Gastroesophageal sphincter (tissue), 4 donors: Measurements from ENCODE around the gene MCAM. TPM values are rescaled to one million over a fixed set of nuclear protein-coding genes. Genes with fewer than 3 reads are reported as not detected.
A peak's percentile ranks its signal among the peaks of the same experiment; 100 is the strongest.

Experiments used
- ATAC-seq: fragments of 150-250 bp; one replicate; pipeline ENCODE4 v1.9.1; 2016; ENCODE audit warnings: mild to moderate bottlenecking, moderate library complexity
- H3K27ac ChIP-seq, 4 donors: fragments of 200-600 bp; sonication (generic) in 3 of 4; 1 replicate in 3 of 4; 2 replicates in 1 of 4; pipeline ENCODE4 v1.5.1; 2016 to 2019
- H3K27me3 ChIP-seq: fragments of 200-600 bp; sonication (generic); one replicate; pipeline ENCODE4 v1.5.1; 2019
- H3K36me3 ChIP-seq, 2 donors: fragments of 200-600 bp; sonication (generic); one replicate each; pipeline ENCODE4 v1.5.1; 2019; ENCODE audit warnings: control low read depth in 1 of 2
- H3K4me1 ChIP-seq, 3 donors: fragments of 200-600 bp; sonication (generic); 1 replicate in 2 of 3; 2 replicates in 1 of 3; pipeline ENCODE4 v1.5.1; 2016 to 2019; ENCODE audit warnings: control low read depth in 2 of 3
- H3K4me3 ChIP-seq, 2 donors: fragments of 200-600 bp; sonication (generic); one replicate each; pipeline ENCODE4 v1.5.1; 2019; ENCODE audit warnings: mild to moderate bottlenecking in 1 of 2, moderate library complexity in 1 of 2
- H3K9me3 ChIP-seq, 3 donors: fragments of 200-600 bp; sonication (generic); one replicate each; pipeline ENCODE4 v1.5.1; 2017 to 2019; ENCODE audit warnings: control low read depth in 2 of 3
- CTCF ChIP-seq, 4 experiments: fragments of 200-600 bp in 2 of 4; fragments of 450-650 bp in 2 of 4; sonication (generic) in 1 of 4; IDR thresholded peaks; one replicate each; pipeline ENCODE4 v1.5.1; 2017 to 2019; ENCODE audit warnings: antibody characterized with exemption in 4 of 4, mild to moderate bottlenecking in 2 of 4, moderate library complexity in 2 of 4
- EP300 ChIP-seq: sonication (generic); formaldehyde crosslinking; IDR thresholded peaks from one replicate; pipeline ENCODE4 v1.6.1; 2017; ENCODE audit warnings: antibody characterized with exemption, mild to moderate bottlenecking
- POLR2A ChIP-seq, 2 donors: fragments of 450-650 bp; IDR thresholded peaks; one replicate each; pipeline ENCODE4 v1.6.1; 2017; ENCODE audit warnings: antibody characterized with exemption in 2 of 2, mild to moderate bottlenecking in 2 of 2, moderate library complexity in 1 of 2
- POLR2AphosphoS5 ChIP-seq: sonication (generic); formaldehyde crosslinking; IDR thresholded peaks from one replicate; pipeline ENCODE4 v1.6.1; 2017; ENCODE audit warnings: antibody characterized with exemption
- WGBS, 2 donors: methylation state at CpG; one replicate each; pipeline ENCODE4 v1.1.5; 2018; ENCODE audit warnings: low coverage in 1 of 2; 5-methylcytosine and 5-hydroxymethylcytosine counted together
- total RNA-seq, 4 donors: library from RNA; depleted of rRNA; stranded (reverse); fragments of >200 nt; gene quantifications; one replicate each; pipeline ENCODE4 v1.1.0, GENCODE V29; 2016

Gene MCAM
- total RNA-seq, 4 donors from 2014 or later, result 702 to 1,904 (median 1,177) TPM

- Histone ChIP-seq H3K27ac (peak overlapping the region; percentile 83 to 97 (median 95)), H3K27me3 (no peaks in the 10 kb centered on the region), H3K4me1 (peaks cover 14 to 88% (median 53%) of the 10 kb centered on the region in 3 donors), H3K36me3 (peaks cover 0 to 18% of the 10 kb centered on the region in 2 donors), H3K9me3 (no peaks in the 10 kb centered on the region), H3K4me3 (peak overlapping the region; percentile 50 to 71)
- WGBS, 2 donors, result 18 to 64% methylated on average over 2 to 3 of the region's 44 CpGs
- no peak for ATAC-seq
- TF ChIP-seq CTCF (IDR thresholded peaks at IDR 0.05) (no peak), POLR2AphosphoS5 (no peak), EP300 (no peak), POLR2A (IDR thresholded peaks at IDR 0.05) (no peak)
These were observed 46.3 kb upstream of the MCAM start for GRCh38 chr11:119363081-119363850.

- no peak for TF ChIP-seq CTCF (IDR thresholded peaks at IDR 0.05)
- no peak for TF ChIP-seq POLR2A (IDR thresholded peaks at IDR 0.05)
- TF ChIP-seq POLR2AphosphoS5, result no peak
- TF ChIP-seq EP300, result no peak
- no peaks in the 10 kb centered on the region for H3K27me3 ChIP-seq
- ATAC-seq, result no peak
- peak overlapping the region; percentile 83 to 97 (median 95) for H3K27ac ChIP-seq
- H3K36me3 ChIP-seq, result peaks cover 0 to 24% of the 10 kb centered on the region in 2 donors
- peaks cover 8 to 82% (median 48%) of the 10 kb centered on the region in 3 donors for H3K4me1 ChIP-seq
- H3K9me3 ChIP-seq, result no peaks in the 10 kb centered on the region
- H3K4me3 ChIP-seq, result peak overlapping the region in 1 of 2 donors; percentile 71
- WGBS, 2 donors, result 70 to 90% methylated on average over 1 to 2 of the region's 5 CpGs
These were observed 45.8 kb upstream of the MCAM start for GRCh38 chr11:119362741-119363080.

GRCh38 chr11:119361941-119362725 is 45.2 kb upstream of the MCAM start:
- 41 to 68% methylated on average over 8 to 11 of the region's 11 CpGs for WGBS, 2 donors
- peak overlapping the region in 1 of 2 donors; percentile 71 for H3K4me3 ChIP-seq
- H3K36me3 ChIP-seq, result peaks cover 0 to 30% of the 10 kb centered on the region in 2 donors
- peak overlapping the region; percentile 83 to 97 (median 95) for H3K27ac ChIP-seq
- no peaks in the 10 kb centered on the region for H3K27me3 ChIP-seq
- TF ChIP-seq POLR2AphosphoS5, result peak; percentile 60
- no peak for TF ChIP-seq CTCF (IDR thresholded peaks at IDR 0.05)
- TF ChIP-seq EP300, result no peak
- no peak for TF ChIP-seq POLR2A (IDR thresholded peaks at IDR 0.05)
- no peaks in the 10 kb centered on the region for H3K9me3 ChIP-seq
- peaks cover 3 to 81% (median 42%) of the 10 kb centered on the region in 3 donors for H3K4me1 ChIP-seq
- ATAC-seq, result no peak

- WGBS, 2 donors, result 0 to 16% methylated on average over 2 to 3 of the region's 8 CpGs
- Histone ChIP-seq H3K4me3 (peak overlapping the region in 1 of 2 donors; percentile 71), H3K27me3 (no peaks in the 10 kb centered on the region), H3K4me1 (peaks cover 3 to 81% (median 34%) of the 10 kb centered on the region in 3 donors), H3K9me3 (no peaks in the 10 kb centered on the region), H3K27ac (peak overlapping the region; percentile 83 to 97 (median 95)), H3K36me3 (peaks cover 0 to 32% of the 10 kb centered on the region in 2 donors)
- ATAC-seq, result peak; percentile 68
- TF ChIP-seq POLR2AphosphoS5 (peak; percentile 87), POLR2A (IDR thresholded peaks at IDR 0.05) (no peak)
These were observed 44.3 kb upstream of the MCAM start for GRCh38 chr11:119361056-119361787.
